Measurements from ENCODE around the gene ATRN. TPM values are rescaled to one million over a fixed set of nuclear protein-coding genes. Genes with fewer than 3 reads are reported as not detected.

Gene ATRN
- total RNA-seq, 2 donors from 2014 or later, result 17.0 to 23.1 TPM

GRCh38 chr20:3576363-3576762 is 105.5 kb downstream of the ATRN start:
- no peak overlapping the region for H3K9ac ChIP-seq (ENCODE audit: low read depth in 2 of 2, low read length in 2 of 2)
- no peak for DNase-seq
- H3K4me3 ChIP-seq, result no peak overlapping the region
- H3K27ac ChIP-seq, result no peak overlapping the region
- no peaks in the 10 kb centered on the region for H3K27me3 ChIP-seq
- peaks cover 3% of the 10 kb centered on the region for H3K36me3 ChIP-seq
- no peak for TF ChIP-seq CTCF (IDR thresholded peaks at IDR 0.05)
- no peaks in the 10 kb centered on the region for H3K4me1 ChIP-seq
- H3K9me3 ChIP-seq, result no peaks in the 10 kb centered on the region
- intact Hi-C loops (cut with DNase I), result no loop called here

- Histone ChIP-seq H3K4me3 (no peak overlapping the region), H3K36me3 (peaks cover 3% of the 10 kb centered on the region), H3K9me3 (no peaks in the 10 kb centered on the region), H3K9ac (ENCODE audit: low read depth in 2 of 2, low read length in 2 of 2) (no peak overlapping the region), H3K4me1 (no peaks in the 10 kb centered on the region), H3K27ac (no peak overlapping the region), H3K27me3 (no peaks in the 10 kb centered on the region)
- no peak for DNase-seq
- no peak for TF ChIP-seq CTCF (IDR thresholded peaks at IDR 0.05)
- intact Hi-C loops (cut with DNase I), result no loop called here
Observed at GRCh38 chr20:3577366-3577765, 106.5 kb downstream of the ATRN start.

- intact Hi-C loops (cut with DNase I), result no loop called here
- H3K27ac ChIP-seq, result no peak overlapping the region
- H3K4me1 ChIP-seq, result no peaks in the 10 kb centered on the region
- no peaks in the 10 kb centered on the region for H3K27me3 ChIP-seq
- DNase-seq, result no peak
- no peak overlapping the region for H3K9ac ChIP-seq (ENCODE audit: low read depth in 2 of 2, low read length in 2 of 2)
- TF ChIP-seq CTCF (IDR thresholded peaks at IDR 0.05), result no peak
- H3K9me3 ChIP-seq, result no peaks in the 10 kb centered on the region
- peaks cover 3% of the 10 kb centered on the region for H3K36me3 ChIP-seq
- H3K4me3 ChIP-seq, result no peak overlapping the region
Observed at GRCh38 chr20:3580412-3580811, 109.6 kb downstream of the ATRN start.

- H3K36me3 ChIP-seq, result no peaks in the 10 kb centered on the region
- no peaks in the 10 kb centered on the region for H3K27me3 ChIP-seq
- H3K9ac ChIP-seq (ENCODE audit: low read depth in 2 of 2, low read length in 2 of 2), result no peak overlapping the region
- H3K4me3 ChIP-seq, result no peak overlapping the region
- H3K27ac ChIP-seq, result no peak overlapping the region
- TF ChIP-seq CTCF (IDR thresholded peaks at IDR 0.05), result no peak
- intact Hi-C loops (cut with DNase I), result no loop called here
- H3K9me3 ChIP-seq, result no peaks in the 10 kb centered on the region
- H3K4me1 ChIP-seq, result no peaks in the 10 kb centered on the region
- DNase-seq, result no peak
Observed at GRCh38 chr20:3583765-3584164, 112.9 kb downstream of the ATRN start.

GRCh38 chr20:3586093-3586492 is 115.3 kb downstream of the ATRN start:
- no peaks in the 10 kb centered on the region for H3K27me3 ChIP-seq
- no peak overlapping the region for H3K4me3 ChIP-seq
- TF ChIP-seq CTCF (IDR thresholded peaks at IDR 0.05), result no peak
- no peak overlapping the region for H3K9ac ChIP-seq (ENCODE audit: low read depth in 2 of 2, low read length in 2 of 2)
- intact Hi-C loops (cut with DNase I), result no loop called here
- H3K4me1 ChIP-seq, result no peaks in the 10 kb centered on the region
- H3K27ac ChIP-seq, result no peak overlapping the region
- H3K9me3 ChIP-seq, result no peaks in the 10 kb centered on the region
- H3K36me3 ChIP-seq, result no peaks in the 10 kb centered on the region
- no peak for DNase-seq

- no peak for TF ChIP-seq CTCF (IDR thresholded peaks at IDR 0.05)
- DNase-seq, result no peak
- Histone ChIP-seq H3K36me3 (no peaks in the 10 kb centered on the region), H3K4me3 (no peak overlapping the region), H3K27me3 (no peaks in the 10 kb centered on the region), H3K9ac (ENCODE audit: low read depth in 2 of 2, low read length in 2 of 2) (no peak overlapping the region), H3K9me3 (no peaks in the 10 kb centered on the region), H3K27ac (no peak overlapping the region), H3K4me1 (no peaks in the 10 kb centered on the region)
- intact Hi-C loops (cut with DNase I), result no loop called here
Observed at GRCh38 chr20:3590164-3590563, 119.3 kb downstream of the ATRN start.
